ENCODE measurements around the gene ACTL8. TPM values are rescaled to one million over a fixed set of nuclear protein-coding genes. Genes with fewer than 3 reads are reported as not detected.

Gene ACTL8
- total and polyA plus RNA-seq, 2 experiments from 2014 or later: 0.38 to 0.71 TPM

- Mint-ChIP-seq H3K27me3 (ENCODE audit: insufficient read depth, low read depth, poor library complexity) (peaks cover 18% of the 10 kb centered on the region), H3K9me3 (peaks cover 19% of the 10 kb centered on the region), H3K36me3 (ENCODE audit: low read depth) (peaks cover 17% of the 10 kb centered on the region; the same call in 2 of the 3 replicates), H3K4me3 (no peak overlapping the region), H3K27ac (peak overlapping the region; percentile 29; the same call in 1 of the 2 replicates), H3K4me1 (peaks cover 10% of the 10 kb centered on the region)
- Histone ChIP-seq H3K27me3 (ENCODE audit: insufficient read depth) (no peaks in the 10 kb centered on the region), H3K36me3 (ENCODE audit: insufficient read depth) (peaks cover 4% of the 10 kb centered on the region; the same call in 1 of the 2 replicates), H3K79me2 (replicated peaks; ENCODE audit: insufficient read depth) (no peaks in the 10 kb centered on the region), H3K9me2 (ENCODE audit: insufficient read depth) (no peaks in the 10 kb centered on the region), H3F3A (replicated peaks; ENCODE audit: low read depth) (no peaks in the 10 kb centered on the region), H3K4me1 (ENCODE audit: insufficient read depth) (no peaks in the 10 kb centered on the region), H3K4me3 (no peak overlapping the region), H3K27ac (ENCODE audit: low read depth) (no peak overlapping the region), H2AFZ (peak overlapping the region; percentile 74), H4K20me1 (replicated peaks; ENCODE audit: insufficient read depth) (no peaks in the 10 kb centered on the region), H3K4me2 (no peak overlapping the region)
- ATAC-seq: peak; percentile 26; the same call in 2 of the 3 replicates
- no peak for DNase-seq (ENCODE audit: low spot score)
- TF ChIP-seq CTCF (conservative IDR thresholded peaks at IDR 0.05; ENCODE audit: low read depth in 2 of 2) (peak in 1 of 2 experiments; percentile 28; a peak in 2 of 4 replicates), ZNF462 (CRISPR knock-in tag; IDR thresholded peaks at IDR 0.05) (no peak), ZNF114 (CRISPR knock-in tag; IDR thresholded peaks at IDR 0.05) (no peak)
Measured at GRCh38 chr1:17763417-17763816, 8.3 kb downstream of the ACTL8 start.

GRCh38 chr1:17763995-17764394 lies 8.9 kb downstream of the ACTL8 start:
- H3K4me1 Mint-ChIP-seq: peaks cover 13% of the 10 kb centered on the region
- Histone ChIP-seq H3K4me1 (ENCODE audit: insufficient read depth) (no peaks in the 10 kb centered on the region), H3K4me2 (no peak overlapping the region), H3K36me3 (ENCODE audit: insufficient read depth) (peaks cover 4% of the 10 kb centered on the region; the same call in 1 of the 2 replicates), H3K27me3 (ENCODE audit: insufficient read depth) (no peaks in the 10 kb centered on the region), H3K27ac (ENCODE audit: low read depth) (no peak overlapping the region), H3F3A (replicated peaks; ENCODE audit: low read depth) (no peaks in the 10 kb centered on the region), H3K79me2 (replicated peaks; ENCODE audit: insufficient read depth) (no peaks in the 10 kb centered on the region), H4K20me1 (replicated peaks; ENCODE audit: insufficient read depth) (no peaks in the 10 kb centered on the region), H2AFZ (no peak overlapping the region), H3K9me2 (ENCODE audit: insufficient read depth) (no peaks in the 10 kb centered on the region), H3K4me3 (no peak overlapping the region)
- DNase-seq (ENCODE audit: low spot score): no peak
- H3K27ac Mint-ChIP-seq: 0 out of 2 replicates have a peak overlapping the region, but pooled peaks have one; percentile 29
- peaks cover 18% of the 10 kb centered on the region for H3K27me3 Mint-ChIP-seq (ENCODE audit: insufficient read depth, low read depth, poor library complexity)
- H3K9me3 Mint-ChIP-seq: peaks cover 13% of the 10 kb centered on the region
- no peak overlapping the region for H3K4me3 Mint-ChIP-seq
- H3K36me3 Mint-ChIP-seq (ENCODE audit: low read depth): peaks cover 11% of the 10 kb centered on the region; the same call in 2 of the 3 replicates
- ATAC-seq: no peak
- TF ChIP-seq ZNF462 (CRISPR knock-in tag; IDR thresholded peaks at IDR 0.05): no peak
